Calu3 (cell line): ENCODE results near the gene TVP23A. TPM values are rescaled to one million over a fixed set of nuclear protein-coding genes. Genes with fewer than 3 reads are reported as not detected.
A peak's percentile ranks its signal among the peaks of the same experiment; 100 is the strongest.

ENCODE experiments used
- BruUV-seq: library from RNA; stranded (reverse); fragments of 400-500 nt; replicated peaks from 2 replicates; lab custom pipeline; 2021; lab: Mats Ljungman, UMichigan
- CTCF ChIA-PET: fragments of 300-600 bp; sonication (Branson Sonifier 250); formaldehyde crosslinking; loops from one replicate; lab custom pipeline; 2022; ENCODE audit warnings: antibody characterized with exemption; lab: Charles Lee
- DNase-seq: peaks from one replicate; pipeline ENCODE4 v3.0.0; 2022
- H3K27ac Mint-ChIP-seq: one replicate; pipeline ENCODE4 v1.8.0; 2022; ENCODE audit warnings: mixed read lengths; ENCODE audit not compliant: unreplicated experiment
- H3K27me3 Mint-ChIP-seq: one replicate; pipeline ENCODE4 v1.8.0; 2022; ENCODE audit warnings: mixed read lengths; ENCODE audit not compliant: unreplicated experiment
- H3K36me3 Mint-ChIP-seq: one replicate; pipeline ENCODE4 v1.8.0; 2022; ENCODE audit warnings: mild to moderate bottlenecking, moderate library complexity, mixed read lengths; ENCODE audit not compliant: insufficient read depth, unreplicated experiment
- H3K4me1 Mint-ChIP-seq: one replicate; pipeline ENCODE4 v1.8.0; 2022; ENCODE audit warnings: mild to moderate bottlenecking, low read depth, mixed read lengths; ENCODE audit not compliant: unreplicated experiment
- H3K4me3 Mint-ChIP-seq: one replicate; pipeline ENCODE4 v1.8.0; 2022; ENCODE audit warnings: mild to moderate bottlenecking, low read depth, moderate library complexity, mixed read lengths; ENCODE audit not compliant: unreplicated experiment
- H3K9me3 Mint-ChIP-seq: one replicate; pipeline ENCODE4 v1.8.0; 2022; ENCODE audit warnings: low read depth, mixed read lengths; ENCODE audit not compliant: unreplicated experiment
- CTCF ChIP-seq: fragments of 200-600 bp; IDR thresholded peaks from one replicate; pipeline ENCODE4 v1.8.0; 2022; ENCODE audit warnings: antibody characterized with exemption; ENCODE audit not compliant: unreplicated experiment
- intact Hi-C: fragments of 100-400 bp; cut with micrococcal nuclease; formaldehyde crosslinking; loops from one replicate; pipeline ENCODE4 v1.10.0; 2022; ENCODE audit not compliant: unreplicated experiment
- total RNA-seq: library from RNA; stranded (reverse); gene quantifications from 2 replicates; pipeline ENCODE4 v1.2.3, GENCODE V29; 2022

Gene TVP23A
- total RNA-seq, 1 experiment from 2014 or later, result 0.21 TPM

DNA sequence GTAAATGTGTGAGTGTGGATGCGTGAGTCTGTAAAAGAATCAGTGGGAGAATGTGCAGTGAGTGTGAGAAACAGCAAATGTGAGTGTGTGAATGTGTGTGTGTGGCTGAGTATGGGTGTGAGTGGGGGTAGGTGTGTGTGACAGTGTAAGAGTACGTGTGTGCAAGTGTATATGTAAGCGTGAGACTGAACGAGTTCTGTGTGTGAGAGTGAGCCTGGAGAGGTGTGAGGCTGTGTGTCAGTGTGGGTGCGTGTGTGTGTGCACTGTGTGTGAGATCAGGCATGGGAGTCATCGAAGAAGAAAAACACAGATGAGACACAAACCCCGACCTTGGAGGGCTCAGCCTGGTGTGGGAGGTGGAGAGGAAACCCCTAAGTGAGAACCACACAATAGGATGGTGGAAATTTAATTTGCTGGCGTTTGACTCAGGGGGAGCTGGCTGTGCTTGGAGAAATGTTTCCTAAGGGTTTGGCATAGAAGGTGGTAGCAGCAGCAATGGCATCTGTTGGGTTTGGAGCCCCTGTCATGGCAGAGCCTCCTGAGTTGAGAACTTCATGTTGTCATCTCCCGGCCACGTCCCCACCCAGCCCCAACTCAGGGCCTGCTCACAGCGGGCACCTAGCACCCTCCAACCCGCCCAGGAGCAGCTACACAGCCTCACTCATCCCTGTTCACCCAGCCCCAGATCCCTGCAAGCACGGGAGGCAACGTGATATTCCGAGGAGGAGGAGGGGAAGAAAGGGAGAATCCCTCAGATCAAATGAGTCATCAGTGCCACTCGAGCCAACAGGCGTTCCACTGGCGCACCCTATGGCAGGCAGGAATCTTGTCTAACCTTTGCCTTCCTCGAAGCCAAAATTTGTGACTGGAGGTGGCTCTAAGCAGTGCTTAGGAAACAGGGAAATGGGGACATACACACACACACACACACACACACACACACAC is 89.2 kb downstream of the TVP23A start:
- no peaks in the 10 kb centered on the region for H3K27me3 Mint-ChIP-seq
- H3K27ac Mint-ChIP-seq, result no peak overlapping the region
- H3K36me3 Mint-ChIP-seq, result no peaks in the 10 kb centered on the region
- no TSS peak for BruUV-seq
- no peak overlapping the region for H3K4me3 Mint-ChIP-seq
- no peaks in the 10 kb centered on the region for H3K4me1 Mint-ChIP-seq
- no peak for TF ChIP-seq CTCF
- DNase-seq, result peak; percentile 70
- intact Hi-C loops, result no loop called here
- H3K9me3 Mint-ChIP-seq, result no peaks in the 10 kb centered on the region
- CTCF ChIA-PET, result no interaction called here

DNA sequence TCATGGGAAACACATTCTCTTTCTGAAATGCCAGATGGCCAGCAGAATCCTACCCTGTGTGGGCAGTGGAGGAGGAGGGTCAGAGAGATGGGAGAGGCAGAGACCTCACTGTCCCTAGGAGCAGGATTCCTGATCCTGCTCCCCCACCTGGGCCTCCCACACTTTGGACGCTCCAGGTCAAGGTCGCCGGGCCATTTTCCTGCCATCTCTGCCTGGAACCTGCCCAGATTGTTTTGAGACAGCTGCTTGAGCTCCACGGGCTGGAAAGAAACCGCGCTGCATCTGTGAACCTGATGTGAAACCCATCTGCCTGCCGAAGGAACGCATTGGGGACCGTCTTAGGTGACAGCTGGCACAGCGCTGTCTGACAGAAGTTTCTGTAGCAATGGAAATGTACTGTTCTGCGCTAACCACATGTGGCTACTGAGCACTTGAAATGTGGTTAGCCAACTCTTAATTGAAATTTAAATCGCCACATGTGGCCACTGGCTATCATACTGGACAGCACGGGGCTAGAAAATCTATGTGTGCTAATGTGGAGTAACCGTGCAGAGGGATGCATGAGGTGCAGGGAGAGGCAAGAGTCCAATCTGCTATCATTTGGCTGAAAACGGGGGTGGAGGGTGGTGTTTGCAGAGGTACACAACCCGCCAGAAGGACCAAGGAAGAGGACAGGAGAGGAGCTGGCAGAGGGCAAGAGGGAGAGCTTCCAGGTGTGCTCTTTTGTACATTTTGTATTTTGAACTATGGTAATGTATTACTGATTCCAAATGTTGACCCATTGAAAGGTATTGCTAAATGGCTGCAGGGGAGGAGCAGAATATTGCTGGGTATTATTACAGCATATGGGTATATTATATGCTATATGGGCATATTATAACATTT is 90.3 kb downstream of the TVP23A start:
- H3K36me3 Mint-ChIP-seq, result no peaks in the 10 kb centered on the region
- H3K4me1 Mint-ChIP-seq, result no peaks in the 10 kb centered on the region
- H3K27me3 Mint-ChIP-seq, result no peaks in the 10 kb centered on the region
- H3K27ac Mint-ChIP-seq, result no peak overlapping the region
- intact Hi-C loops, result no loop called here
- CTCF ChIA-PET, result no interaction called here
- no peaks in the 10 kb centered on the region for H3K9me3 Mint-ChIP-seq
- no peak for TF ChIP-seq CTCF
- BruUV-seq, result no TSS peak
- H3K4me3 Mint-ChIP-seq, result no peak overlapping the region
- no peak for DNase-seq

Other genes starting within 250 kb of the TVP23A start
- gene EMP2, start 238.2 kb downstream of the TVP23A start, total RNA-seq, result 65.9 and 73.9 TPM in 2 replicates
- gene TEKT5, start 123.9 kb downstream of the TVP23A start, total RNA-seq, result not detected in 2 replicates
- gene NUBP1, start 75.0 kb downstream of the TVP23A start, total RNA-seq, result 35.7 and 35.9 TPM in 2 replicates
- 16.3 and 22.4 TPM in 2 replicates for gene CIITA, start 58.4 kb upstream of the TVP23A start, total RNA-seq
- gene DEXI, start 123.7 kb upstream of the TVP23A start, total RNA-seq, result 32.3 and 40.3 TPM in 2 replicates
- 33.0 and 37.5 TPM in 2 replicates for gene CLEC16A, start 125.8 kb upstream of the TVP23A start, total RNA-seq